ENCODE results near the gene RARRES2. TPM values are rescaled to one million over a fixed set of nuclear protein-coding genes. Genes with fewer than 3 reads are reported as not detected.

Gene RARRES2
- total RNA-seq, 1 experiment from 2014 or later, result 60.9 TPM

- H4K20me1 ChIP-seq (ENCODE audit: control insufficient read depth, insufficient read depth, insufficient read length), result no peaks in the 10 kb centered on the region
- H3K27me3 ChIP-seq (ENCODE audit: insufficient read depth, low read length), result no peaks in the 10 kb centered on the region
- no peak overlapping the region for H3K18ac ChIP-seq (ENCODE audit: insufficient read length, low read depth, low read length)
- no peak overlapping the region for H2BK12ac ChIP-seq (ENCODE audit: insufficient read length, low read depth, low read length)
- H3K9ac ChIP-seq (ENCODE audit: extremely low read depth, insufficient read length, low read length), result no peak overlapping the region
- no peak overlapping the region for H2BK20ac ChIP-seq (ENCODE audit: low read depth, low read length, poor library complexity, severe bottlenecking)
- no CpG with 5 or more reads among the region's 79 CpGs for WGBS (ENCODE audit: extremely low coverage, insufficient read length, low lambda C conversion rate)
- H3K79me1 ChIP-seq (ENCODE audit: insufficient read depth, low read depth, low read length, poor library complexity, severe bottlenecking), result peaks cover 7% of the 10 kb centered on the region
- H4K8ac ChIP-seq (replicated peaks; ENCODE audit: insufficient read length, low read depth, low read length), result no peak overlapping the region
- no peaks in the 10 kb centered on the region for H3K9me3 ChIP-seq (ENCODE audit: control insufficient read depth, low read depth, low read length)
- H3K56ac ChIP-seq (ENCODE audit: insufficient read length, low read depth, low read length), result no peak overlapping the region
- H3K23ac ChIP-seq (ENCODE audit: insufficient read length, low read depth, low read length), result no peak overlapping the region
- H4K5ac ChIP-seq (ENCODE audit: insufficient read length, low read depth, low read length), result no peak overlapping the region
- Mint-ChIP-seq H3K27ac (peak overlapping the region in 2 of 3 experiments; percentile 10 to 94; a peak in 3 of 7 replicates), H3K36me3 (ENCODE audit: insufficient read depth in 1 of 3, low read depth in 3 of 3) (peaks cover 30 to 54% (median 43%) of the 10 kb centered on the region in 3 experiments; a peak in 6 of 7 replicates), H3K4me1 (peaks cover 54 to 66% of the 10 kb centered on the region in 2 experiments), H3K4me3 (no peak overlapping the region), H3K9me3 (no peaks in the 10 kb centered on the region), H3K27me3 (ENCODE audit: low read depth) (no peaks in the 10 kb centered on the region; the same call in 1 of the 2 replicates)
- H2AFZ ChIP-seq (ENCODE audit: low read length), result no peak overlapping the region
- peaks cover 12% of the 10 kb centered on the region; the same call in 1 of the 2 replicates for H3K79me2 ChIP-seq (ENCODE audit: insufficient read depth, low read length)
- no peak overlapping the region for H2BK120ac ChIP-seq (ENCODE audit: low read depth, low read length, poor library complexity, severe bottlenecking)
- no peak overlapping the region for H2AK5ac ChIP-seq (ENCODE audit: insufficient read length, low read length)
- TF ChIP-seq, protein P1, sequence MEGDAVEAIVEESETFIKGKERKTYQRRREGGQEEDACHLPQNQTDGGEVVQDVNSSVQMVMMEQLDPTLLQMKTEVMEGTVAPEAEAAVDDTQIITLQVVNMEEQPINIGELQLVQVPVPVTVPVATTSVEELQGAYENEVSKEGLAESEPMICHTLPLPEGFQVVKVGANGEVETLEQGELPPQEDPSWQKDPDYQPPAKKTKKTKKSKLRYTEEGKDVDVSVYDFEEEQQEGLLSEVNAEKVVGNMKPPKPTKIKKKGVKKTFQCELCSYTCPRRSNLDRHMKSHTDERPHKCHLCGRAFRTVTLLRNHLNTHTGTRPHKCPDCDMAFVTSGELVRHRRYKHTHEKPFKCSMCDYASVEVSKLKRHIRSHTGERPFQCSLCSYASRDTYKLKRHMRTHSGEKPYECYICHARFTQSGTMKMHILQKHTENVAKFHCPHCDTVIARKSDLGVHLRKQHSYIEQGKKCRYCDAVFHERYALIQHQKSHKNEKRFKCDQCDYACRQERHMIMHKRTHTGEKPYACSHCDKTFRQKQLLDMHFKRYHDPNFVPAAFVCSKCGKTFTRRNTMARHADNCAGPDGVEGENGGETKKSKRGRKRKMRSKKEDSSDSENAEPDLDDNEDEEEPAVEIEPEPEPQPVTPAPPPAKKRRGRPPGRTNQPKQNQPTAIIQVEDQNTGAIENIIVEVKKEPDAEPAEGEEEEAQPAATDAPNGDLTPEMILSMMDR (conservative IDR thresholded peaks at IDR 0.05), result no peak
- H3K14ac ChIP-seq (ENCODE audit: insufficient read depth, low read length), result no peak overlapping the region; the same call in 1 of the 2 replicates
- peak; percentile 65 for DNase-seq
- 0 out of 2 replicates have a peak overlapping the region, but pooled peaks have one; percentile 4 for H2BK15ac ChIP-seq (ENCODE audit: low read depth, low read length)
- H2BK5ac ChIP-seq (ENCODE audit: insufficient read length, low read length), result no peak overlapping the region
- no peak overlapping the region for H4K91ac ChIP-seq (ENCODE audit: insufficient read length, low read depth, low read length)
- peaks cover 10% of the 10 kb centered on the region; the same call in 1 of the 2 replicates for H3K4me1 ChIP-seq (ENCODE audit: insufficient read depth, low read length)
- peaks cover 16% of the 10 kb centered on the region for H3K23me2 ChIP-seq (ENCODE audit: insufficient read length, low read depth, low read length, poor library complexity, severe bottlenecking)
- H3K4me2 ChIP-seq (ENCODE audit: insufficient read depth, insufficient read length, low read length), result no peak overlapping the region
- no peak overlapping the region for H3K27ac ChIP-seq (ENCODE audit: insufficient read length, low read depth, low read length)
- H3K4ac ChIP-seq (ENCODE audit: low read depth, low read length), result no peak overlapping the region
- no peak overlapping the region for H3T11ph ChIP-seq (ENCODE audit: low read length)
Observed at GRCh38 chr7:150372271-150373048, 31.0 kb upstream of the RARRES2 start.
